ENCODE measurements around the gene FGD6.

The FGD6 gene

DNA sequence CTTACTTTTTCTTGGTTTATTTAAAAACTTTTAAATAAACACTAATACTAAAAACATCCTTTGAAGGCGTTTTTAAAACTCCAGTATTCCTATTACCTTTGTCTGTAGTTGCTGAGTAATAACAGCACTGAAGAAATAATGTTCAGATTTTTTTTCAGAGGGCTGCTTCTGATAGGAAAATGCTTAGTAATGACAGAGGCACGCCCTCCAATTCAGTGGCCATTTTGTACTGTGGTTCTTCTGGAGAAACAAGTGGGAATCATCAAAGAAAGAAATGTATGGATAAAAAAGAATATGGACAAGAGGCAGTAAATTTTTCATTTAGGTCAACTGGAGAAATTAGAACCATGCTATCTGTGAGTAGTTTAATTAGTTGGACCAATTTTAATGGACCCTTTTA is 13.9 kb upstream of the FGD6 start:
- DNase-seq, result no peak

DNA sequence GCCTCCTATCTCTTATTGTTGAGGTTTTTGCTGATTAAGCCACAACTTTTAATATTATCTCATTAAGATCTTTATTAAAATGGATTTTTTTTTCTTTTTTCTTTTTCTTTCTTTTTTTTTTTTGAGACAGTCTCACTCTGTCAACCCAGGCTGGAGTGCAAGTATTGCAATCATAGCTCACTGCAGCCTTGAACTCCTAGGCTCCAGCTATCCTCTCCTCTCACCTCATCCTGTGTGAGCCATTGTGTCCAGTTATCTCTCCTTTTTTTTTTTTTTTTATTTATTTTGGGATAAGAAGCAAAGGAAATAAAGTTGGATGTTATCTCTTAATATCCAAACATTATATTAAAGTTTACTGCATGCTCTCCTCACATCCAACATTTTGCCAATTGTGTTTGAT is 13.0 kb upstream of the FGD6 start:
- no peak for DNase-seq

GRCh38 chr12:95229636-95230035 is 12.4 kb upstream of the FGD6 start:
- no peak for DNase-seq

DNA sequence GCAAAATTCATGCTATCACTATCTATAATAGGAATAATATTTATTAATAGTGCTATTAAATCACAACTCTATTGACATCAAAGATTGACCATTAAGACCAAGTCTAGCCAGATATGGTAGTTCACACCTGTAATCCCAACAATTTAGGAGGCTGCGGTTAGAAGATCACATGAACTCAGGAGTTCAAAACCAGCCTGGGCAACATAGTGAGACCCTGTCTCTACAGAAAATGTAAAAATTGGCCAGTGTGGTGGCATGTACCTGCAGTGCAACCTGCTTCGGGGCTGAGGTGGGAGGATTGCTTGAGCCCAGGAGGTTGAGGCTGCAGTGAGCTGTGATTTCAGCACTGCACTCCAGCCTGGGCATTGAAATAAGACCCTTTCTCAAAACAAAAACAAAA is 11.3 kb upstream of the FGD6 start:
- no peak for DNase-seq

DNA sequence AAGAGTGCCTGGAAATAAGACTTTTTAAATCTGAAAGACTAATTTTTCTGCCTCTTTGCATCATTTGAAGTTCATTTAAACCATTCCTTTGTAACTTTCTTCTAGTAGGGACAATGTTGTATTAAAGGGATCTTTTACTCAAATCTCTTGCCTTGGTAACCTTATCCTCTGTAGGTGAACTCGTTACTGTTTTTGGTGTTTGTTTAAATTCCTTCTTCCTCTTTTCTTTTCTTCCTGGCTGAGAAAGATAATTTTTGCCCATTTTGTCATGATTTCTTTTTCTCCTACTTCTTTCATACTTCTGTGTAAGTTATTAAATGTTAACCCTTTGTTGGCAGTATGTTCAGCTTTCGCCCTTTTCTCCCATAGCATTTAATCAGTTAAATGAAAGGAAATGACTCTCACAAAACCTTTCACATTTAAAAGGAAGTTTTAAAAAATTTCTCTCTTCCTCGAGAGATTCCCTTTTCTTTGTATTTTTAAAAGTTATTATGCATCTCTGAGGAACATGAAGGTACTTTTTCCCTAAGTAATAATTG is 10.6 kb upstream of the FGD6 start:
- DNase-seq, result no peak

GRCh38 chr12:95225645-95226212 is 8.5 kb upstream of the FGD6 start:
- DNase-seq, result no peak

DNA sequence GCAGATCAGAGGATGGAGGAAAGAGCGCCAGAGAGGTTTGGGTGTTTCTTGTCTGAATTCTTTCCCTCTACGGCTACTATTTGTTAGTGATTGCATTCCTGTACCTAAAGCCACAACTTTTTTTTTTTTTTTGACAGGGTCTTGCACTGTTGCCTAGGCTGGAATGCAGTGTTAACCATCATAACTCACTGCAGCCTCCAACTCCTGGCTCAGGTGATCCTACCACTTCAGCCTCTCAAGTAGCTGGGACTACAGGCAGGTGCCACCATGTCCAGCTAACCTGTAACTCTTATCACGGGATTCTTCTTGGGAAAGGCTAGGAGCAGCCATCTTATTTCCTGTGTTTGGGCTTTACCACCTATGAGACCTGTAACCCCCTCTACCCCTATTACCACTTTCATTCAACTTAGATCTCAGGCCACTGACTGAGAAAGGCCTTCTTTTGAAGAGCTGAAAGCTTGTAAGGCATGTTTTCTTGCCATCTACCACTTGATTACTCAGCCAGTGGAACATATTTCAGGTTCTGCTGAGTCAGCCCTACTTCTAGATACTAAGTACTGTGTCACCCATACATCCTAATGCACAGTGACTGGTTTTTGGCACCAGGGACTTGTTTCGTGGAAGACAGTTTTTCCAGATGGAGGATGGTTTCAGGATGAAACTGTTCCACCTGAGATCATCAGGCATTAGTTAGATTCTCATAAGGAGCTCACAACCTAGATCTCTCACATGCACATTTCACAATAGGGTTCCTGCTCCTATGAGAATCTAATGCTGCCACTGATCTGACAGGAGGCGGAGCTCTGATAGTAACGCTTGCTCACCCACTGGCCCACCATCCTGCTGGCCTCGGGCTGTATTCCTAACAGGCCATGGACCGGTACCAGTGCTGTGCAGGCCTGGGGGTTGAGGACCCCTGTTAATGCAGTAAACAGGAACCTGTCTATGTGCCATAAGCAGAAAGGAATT is 7.2 kb upstream of the FGD6 start:
- no peak for DNase-seq

GRCh38 chr12:95220726-95221125 is 3.5 kb upstream of the FGD6 start:
- DNase-seq, result no peak

DNA sequence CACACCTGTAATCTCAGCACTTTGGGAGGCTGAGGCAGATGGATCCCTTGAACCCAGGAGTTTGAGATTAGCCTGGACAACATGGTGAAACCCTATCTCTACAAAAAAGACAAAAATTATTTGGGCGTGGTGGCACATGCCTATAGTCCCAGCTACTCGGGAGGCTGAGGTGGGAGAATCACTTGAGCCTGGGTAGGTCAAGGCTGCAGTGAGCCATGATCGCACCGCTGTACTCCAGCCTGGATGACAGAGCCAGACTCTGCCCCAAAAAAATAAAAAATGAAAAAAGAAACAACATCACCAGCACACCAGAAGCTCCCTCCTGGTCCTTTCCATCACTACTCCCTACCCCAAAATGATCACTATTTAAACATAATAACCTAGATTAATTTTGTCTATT is 2.9 kb upstream of the FGD6 start:
- DNase-seq, result no peak

- DNase-seq, result peak; percentile 40
Measured at GRCh38 chr12:95218150-95219133, 1.2 kb upstream of the FGD6 start.

GRCh38 chr12:95216711-95217376 is 423 bp downstream of the FGD6 start:
- DNase-seq, result peak; percentile 10

DNA sequence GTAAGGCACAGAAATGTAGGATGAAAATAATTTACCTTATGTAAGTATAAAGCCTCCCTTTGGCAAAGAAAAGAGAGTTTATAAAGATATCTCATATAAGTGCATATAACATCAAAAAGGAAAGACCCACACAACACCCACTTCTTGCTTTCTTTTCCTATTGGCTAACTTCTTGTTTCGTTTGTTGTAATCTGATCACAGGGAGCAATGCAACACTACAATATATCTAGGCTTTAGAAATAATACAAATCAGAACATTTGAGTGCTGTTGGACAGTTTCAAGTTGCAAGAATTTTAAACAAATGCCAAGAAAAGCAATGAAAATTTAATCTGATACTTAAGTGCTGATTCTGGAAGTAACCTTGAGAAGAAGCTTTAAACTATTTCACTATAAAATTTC is 1.3 kb downstream of the FGD6 start:
- no peak for DNase-seq

- no peak for DNase-seq
Measured at GRCh38 chr12:95214466-95214865, 2.8 kb downstream of the FGD6 start.

DNA sequence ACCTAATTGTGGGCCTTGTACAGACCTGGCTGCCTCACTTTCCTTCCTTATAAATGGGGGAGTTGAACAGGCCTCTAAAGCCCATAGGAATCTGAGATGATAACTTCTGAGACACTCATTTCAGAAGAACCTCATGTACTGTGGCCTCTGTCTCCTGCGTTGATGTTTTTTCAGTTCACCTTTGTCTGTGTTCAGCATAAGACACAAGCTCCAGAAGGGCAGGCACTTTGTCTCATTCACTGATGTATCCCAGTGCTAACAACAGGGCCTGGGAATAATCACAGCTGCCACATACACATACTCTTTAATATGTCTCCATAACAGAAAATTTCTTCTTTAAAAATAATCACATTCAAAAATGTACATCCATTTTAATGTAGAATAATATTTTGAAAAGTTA is 3.3 kb downstream of the FGD6 start:
- DNase-seq, result no peak

DNA sequence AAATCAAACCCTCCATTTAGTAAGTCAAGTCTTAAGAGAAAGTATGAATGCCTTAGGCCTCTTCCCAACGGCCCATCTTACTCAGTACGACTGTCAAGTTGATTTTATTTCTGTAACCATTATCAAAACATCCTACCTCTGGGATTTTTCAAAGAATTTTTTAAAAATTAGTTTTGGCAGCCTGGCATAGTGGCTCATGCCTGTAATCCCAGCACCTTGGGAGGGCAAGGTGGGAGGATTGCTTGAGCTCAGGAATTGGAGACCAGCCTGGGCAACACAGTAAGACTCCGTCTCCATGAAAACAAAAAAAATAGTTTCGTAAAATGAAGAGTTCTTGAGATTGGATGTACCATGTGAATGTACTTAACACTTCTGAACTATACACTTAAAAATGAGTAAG is 4.1 kb downstream of the FGD6 start:
- no peak for DNase-seq

GRCh38 chr12:95212586-95212985 is 4.7 kb downstream of the FGD6 start:
- no peak for DNase-seq

GRCh38 chr12:95208678-95209077 is 8.6 kb downstream of the FGD6 start:
- no peak for DNase-seq

GRCh38 chr12:95207407-95207806 is 9.9 kb downstream of the FGD6 start:
- DNase-seq, result no peak

DNA sequence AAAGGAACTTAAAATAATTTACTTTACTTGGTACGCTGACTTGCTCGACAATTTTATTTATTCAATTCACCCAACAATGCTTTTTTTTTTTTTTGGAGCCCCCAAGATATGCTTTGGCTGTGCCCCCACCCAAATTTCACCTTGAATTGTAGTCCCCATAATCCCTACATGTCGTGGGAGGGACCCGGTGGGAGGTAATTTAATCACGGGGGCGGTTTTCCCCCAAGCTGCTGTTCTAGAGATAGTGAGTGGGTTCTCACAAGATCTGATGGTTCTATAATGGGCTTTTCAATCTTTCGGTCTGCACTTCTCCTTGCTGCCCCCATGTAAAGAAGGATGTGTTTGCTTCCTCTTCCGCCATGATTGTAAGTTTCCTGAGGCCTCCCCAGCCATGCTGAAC is 10.4 kb downstream of the FGD6 start:
- no peak for DNase-seq

DNA sequence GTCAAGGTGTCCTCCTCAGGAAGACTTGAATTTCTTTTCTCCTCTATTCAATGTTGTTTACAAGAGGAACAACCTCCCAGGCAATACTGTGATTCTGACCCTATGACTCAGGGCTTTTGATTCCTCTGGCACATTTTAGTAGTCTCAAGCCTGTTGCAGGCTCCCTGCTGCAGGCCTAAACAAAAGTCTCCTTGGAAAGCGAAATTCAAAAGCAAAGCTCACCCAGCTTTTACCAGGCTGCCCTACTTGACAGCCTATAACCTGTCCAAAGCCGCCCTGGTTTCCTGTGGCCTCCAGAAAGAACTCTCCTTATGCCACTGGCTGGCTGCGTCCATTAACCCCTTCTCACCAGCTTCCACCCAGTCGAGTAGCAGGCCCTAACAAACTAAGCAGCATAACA is 11.6 kb downstream of the FGD6 start:
- no peak for DNase-seq

DNA sequence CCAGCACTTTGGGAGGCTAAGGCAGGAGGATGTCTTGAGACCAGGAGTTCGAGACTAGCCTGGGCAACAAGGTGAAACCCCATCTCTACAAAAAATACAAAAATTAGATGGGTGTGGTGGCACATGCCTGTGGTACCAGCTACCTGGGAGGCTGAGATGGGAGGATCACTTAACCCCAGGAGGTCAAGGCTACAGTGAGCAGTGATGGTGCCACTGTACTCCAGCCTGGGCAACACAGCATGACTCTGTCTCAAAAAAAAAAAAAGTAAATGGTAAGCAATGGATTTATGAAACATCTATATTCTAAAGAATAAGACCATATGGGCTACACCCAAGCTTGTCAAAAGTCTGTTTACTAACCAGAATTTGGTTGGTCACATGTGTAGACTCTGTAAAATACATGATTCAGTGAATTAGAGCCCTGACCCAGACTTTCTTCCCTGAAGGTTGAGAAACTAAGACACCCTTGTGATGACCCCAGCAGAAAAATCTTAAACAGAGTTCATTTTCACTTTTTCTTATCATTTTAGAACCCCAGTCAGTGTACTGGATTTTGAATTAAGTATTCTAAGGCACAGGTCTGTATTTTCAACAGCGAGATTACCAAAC is 12.1 kb downstream of the FGD6 start:
- no peak for DNase-seq
